Skeletal muscle satellite cell (primary cell): ENCODE results near the gene PDE6C.

Experiments
- H3K27me3 ChIP-seq: 2 replicates; pipeline ENCODE4 v1.7.0; 2013; ENCODE audit warnings: low read length; ENCODE audit not compliant: control insufficient read depth, insufficient read depth
- H3K36me3 ChIP-seq: 2 replicates; pipeline ENCODE4 v1.7.0; 2013; ENCODE audit warnings: mild to moderate bottlenecking, control low read depth, low read length; ENCODE audit not compliant: insufficient read depth
- H3K4me1 ChIP-seq: 2 replicates; pipeline ENCODE4 v1.7.0; 2013; ENCODE audit warnings: low read length; ENCODE audit not compliant: control insufficient read depth, insufficient read depth
- H3K4me2 ChIP-seq: 2 replicates; pipeline ENCODE4 v1.7.0; 2013; ENCODE audit warnings: mild to moderate bottlenecking, low read length
- H3K4me3 ChIP-seq: 2 replicates; pipeline ENCODE4 v1.7.0; 2013; ENCODE audit warnings: low read length
- H3K9ac ChIP-seq: 2 replicates; pipeline ENCODE4 v1.7.0; 2013; ENCODE audit warnings: mild to moderate bottlenecking, low read depth, low read length, moderate library complexity
- H3K9me3 ChIP-seq: replicated peaks from 2 replicates; pipeline ENCODE4 v1.7.0; 2013; ENCODE audit warnings: mild to moderate bottlenecking, control low read depth, low read length

Gene PDE6C

GRCh38 chr10:93579089-93579488 is 33.2 kb upstream of the PDE6C start:
- H3K4me2 ChIP-seq, result no peak overlapping the region
- H3K4me1 ChIP-seq, result no peaks in the 10 kb centered on the region
- peaks cover 58% of the 10 kb centered on the region for H3K27me3 ChIP-seq
- no peak overlapping the region for H3K4me3 ChIP-seq
- no peaks in the 10 kb centered on the region for H3K36me3 ChIP-seq
- H3K9ac ChIP-seq, result no peak overlapping the region
- peaks cover 3% of the 10 kb centered on the region for H3K9me3 ChIP-seq

- H3K4me1 ChIP-seq, result no peaks in the 10 kb centered on the region
- no peak overlapping the region for H3K9ac ChIP-seq
- peaks cover 3% of the 10 kb centered on the region for H3K9me3 ChIP-seq
- H3K27me3 ChIP-seq, result peaks cover 57% of the 10 kb centered on the region
- H3K36me3 ChIP-seq, result no peaks in the 10 kb centered on the region
- no peak overlapping the region for H3K4me3 ChIP-seq
- no peak overlapping the region for H3K4me2 ChIP-seq
Observed at GRCh38 chr10:93579985-93580711, 32.2 kb upstream of the PDE6C start.

GRCh38 chr10:93580828-93581227 is 31.5 kb upstream of the PDE6C start:
- Histone ChIP-seq H3K9ac (no peak overlapping the region), H3K4me1 (no peaks in the 10 kb centered on the region), H3K4me3 (no peak overlapping the region), H3K27me3 (peaks cover 52% of the 10 kb centered on the region), H3K36me3 (no peaks in the 10 kb centered on the region), H3K9me3 (peaks cover 3% of the 10 kb centered on the region), H3K4me2 (no peak overlapping the region)

- H3K9me3 ChIP-seq, result peaks cover 3% of the 10 kb centered on the region
- peaks cover 46% of the 10 kb centered on the region for H3K27me3 ChIP-seq
- no peak overlapping the region for H3K4me2 ChIP-seq
- H3K36me3 ChIP-seq, result no peaks in the 10 kb centered on the region
- H3K4me1 ChIP-seq, result no peaks in the 10 kb centered on the region
- H3K4me3 ChIP-seq, result no peak overlapping the region
- no peak overlapping the region for H3K9ac ChIP-seq
Observed at GRCh38 chr10:93584445-93584844, 27.9 kb upstream of the PDE6C start.

DNA sequence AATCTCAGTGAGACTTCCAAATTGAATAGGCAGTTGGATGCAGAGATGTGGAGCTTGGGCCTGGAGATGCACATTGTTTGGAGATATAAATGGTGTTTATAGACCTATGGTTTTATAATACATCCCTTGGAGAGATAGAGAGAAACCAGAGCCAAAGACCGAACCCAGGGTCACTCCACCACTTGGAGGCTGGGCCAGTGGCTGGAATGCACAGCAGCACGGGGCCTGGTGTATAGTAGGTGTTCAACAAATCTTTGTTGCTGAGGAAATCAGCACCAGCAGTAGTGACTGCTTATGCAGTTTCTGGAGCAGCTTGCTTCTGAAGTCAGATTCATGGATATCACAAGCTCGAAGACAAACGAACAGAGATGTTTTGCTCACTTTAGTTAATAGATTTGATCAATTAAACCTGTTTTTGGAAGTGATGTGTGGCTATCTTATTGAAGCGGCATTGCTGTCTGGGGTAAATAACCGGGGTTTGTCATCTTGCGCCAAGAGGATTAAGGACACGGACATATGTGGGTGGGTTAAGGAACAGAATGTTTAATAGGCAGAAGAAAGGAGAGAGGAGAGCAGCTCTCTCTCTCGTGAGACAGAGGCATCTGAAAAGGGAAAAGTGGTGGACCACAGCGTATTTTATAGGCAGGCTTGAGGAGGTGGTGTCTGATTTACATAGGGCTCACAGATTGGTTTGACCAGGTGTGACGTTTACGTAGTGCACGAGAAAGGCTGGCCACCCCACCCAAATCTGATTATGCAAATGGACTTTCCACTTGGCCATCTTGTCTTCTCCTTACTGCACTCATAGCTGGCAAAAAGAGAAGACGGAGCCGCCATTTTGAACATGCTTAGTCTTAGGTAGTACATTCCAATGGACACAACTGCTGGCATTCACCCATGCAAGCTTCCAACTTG is 22.4 kb upstream of the PDE6C start:
- H3K9me3 ChIP-seq, result no peaks in the 10 kb centered on the region
- no peak overlapping the region for H3K4me2 ChIP-seq
- peaks cover 32% of the 10 kb centered on the region for H3K27me3 ChIP-seq
- no peaks in the 10 kb centered on the region for H3K4me1 ChIP-seq
- H3K9ac ChIP-seq, result no peak overlapping the region
- H3K4me3 ChIP-seq, result no peak overlapping the region
- no peaks in the 10 kb centered on the region for H3K36me3 ChIP-seq

DNA sequence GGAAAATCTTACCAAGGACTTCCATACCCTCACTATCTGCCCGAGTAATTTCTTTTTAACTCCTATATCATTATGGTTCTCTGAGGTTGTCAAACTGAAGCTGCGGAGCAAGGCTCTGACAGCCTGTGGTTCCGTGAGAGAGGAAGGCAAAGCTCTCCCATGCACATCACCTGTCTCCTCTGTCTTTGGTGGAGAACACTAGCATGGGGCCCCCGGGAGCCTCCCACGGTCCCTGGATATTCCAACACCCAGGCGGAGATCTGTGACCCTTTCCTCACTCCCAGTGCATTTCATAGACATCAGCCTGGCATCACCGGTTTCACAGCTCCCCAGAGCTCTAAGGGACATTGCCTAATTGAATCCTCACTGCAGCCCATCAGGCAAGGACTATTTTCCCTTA is 21.7 kb upstream of the PDE6C start:
- no peak overlapping the region for H3K4me3 ChIP-seq
- no peaks in the 10 kb centered on the region for H3K4me1 ChIP-seq
- H3K36me3 ChIP-seq, result no peaks in the 10 kb centered on the region
- peaks cover 32% of the 10 kb centered on the region for H3K27me3 ChIP-seq
- no peak overlapping the region for H3K4me2 ChIP-seq
- H3K9ac ChIP-seq, result no peak overlapping the region
- no peaks in the 10 kb centered on the region for H3K9me3 ChIP-seq

GRCh38 chr10:93591065-93591808 is 21.1 kb upstream of the PDE6C start:
- H3K4me2 ChIP-seq, result no peak overlapping the region
- no peak overlapping the region for H3K9ac ChIP-seq
- H3K36me3 ChIP-seq, result no peaks in the 10 kb centered on the region
- peaks cover 35% of the 10 kb centered on the region for H3K27me3 ChIP-seq
- no peaks in the 10 kb centered on the region for H3K4me1 ChIP-seq
- H3K9me3 ChIP-seq, result no peaks in the 10 kb centered on the region
- H3K4me3 ChIP-seq, result no peak overlapping the region

- Histone ChIP-seq H3K36me3 (no peaks in the 10 kb centered on the region), H3K27me3 (peaks cover 41% of the 10 kb centered on the region), H3K9me3 (no peaks in the 10 kb centered on the region), H3K4me1 (no peaks in the 10 kb centered on the region), H3K9ac (no peak overlapping the region), H3K4me2 (no peak overlapping the region), H3K4me3 (no peak overlapping the region)
Observed at GRCh38 chr10:93593254-93593653, 19.1 kb upstream of the PDE6C start.

- peaks cover 40% of the 10 kb centered on the region for H3K27me3 ChIP-seq
- H3K4me3 ChIP-seq, result no peak overlapping the region
- no peak overlapping the region for H3K9ac ChIP-seq
- no peaks in the 10 kb centered on the region for H3K4me1 ChIP-seq
- no peaks in the 10 kb centered on the region for H3K9me3 ChIP-seq
- no peak overlapping the region for H3K4me2 ChIP-seq
- H3K36me3 ChIP-seq, result no peaks in the 10 kb centered on the region
Observed at GRCh38 chr10:93593749-93594148, 18.6 kb upstream of the PDE6C start.

DNA sequence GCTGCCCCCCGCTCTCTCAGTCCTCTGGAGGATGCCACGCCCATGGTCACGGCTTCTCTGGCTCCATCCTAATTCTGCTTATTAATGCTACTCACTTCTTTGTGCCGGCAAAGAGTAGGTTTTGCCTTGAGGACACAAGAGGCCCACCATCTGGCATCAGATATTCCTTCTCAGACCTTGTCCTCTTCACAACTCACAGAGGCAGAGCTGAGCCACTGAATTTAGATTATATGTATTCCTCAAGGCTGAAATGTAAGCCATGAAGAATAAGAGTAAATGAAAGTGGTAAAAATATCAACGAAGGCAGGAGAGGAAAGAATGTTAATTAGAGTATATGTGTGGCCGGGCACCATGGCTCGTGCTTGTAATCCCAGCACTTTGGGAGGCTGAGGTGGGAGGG is 17.8 kb upstream of the PDE6C start:
- H3K9ac ChIP-seq, result no peak overlapping the region
- H3K4me3 ChIP-seq, result no peak overlapping the region
- H3K36me3 ChIP-seq, result no peaks in the 10 kb centered on the region
- no peaks in the 10 kb centered on the region for H3K4me1 ChIP-seq
- H3K9me3 ChIP-seq, result no peaks in the 10 kb centered on the region
- no peak overlapping the region for H3K4me2 ChIP-seq
- H3K27me3 ChIP-seq, result peaks cover 41% of the 10 kb centered on the region

DNA sequence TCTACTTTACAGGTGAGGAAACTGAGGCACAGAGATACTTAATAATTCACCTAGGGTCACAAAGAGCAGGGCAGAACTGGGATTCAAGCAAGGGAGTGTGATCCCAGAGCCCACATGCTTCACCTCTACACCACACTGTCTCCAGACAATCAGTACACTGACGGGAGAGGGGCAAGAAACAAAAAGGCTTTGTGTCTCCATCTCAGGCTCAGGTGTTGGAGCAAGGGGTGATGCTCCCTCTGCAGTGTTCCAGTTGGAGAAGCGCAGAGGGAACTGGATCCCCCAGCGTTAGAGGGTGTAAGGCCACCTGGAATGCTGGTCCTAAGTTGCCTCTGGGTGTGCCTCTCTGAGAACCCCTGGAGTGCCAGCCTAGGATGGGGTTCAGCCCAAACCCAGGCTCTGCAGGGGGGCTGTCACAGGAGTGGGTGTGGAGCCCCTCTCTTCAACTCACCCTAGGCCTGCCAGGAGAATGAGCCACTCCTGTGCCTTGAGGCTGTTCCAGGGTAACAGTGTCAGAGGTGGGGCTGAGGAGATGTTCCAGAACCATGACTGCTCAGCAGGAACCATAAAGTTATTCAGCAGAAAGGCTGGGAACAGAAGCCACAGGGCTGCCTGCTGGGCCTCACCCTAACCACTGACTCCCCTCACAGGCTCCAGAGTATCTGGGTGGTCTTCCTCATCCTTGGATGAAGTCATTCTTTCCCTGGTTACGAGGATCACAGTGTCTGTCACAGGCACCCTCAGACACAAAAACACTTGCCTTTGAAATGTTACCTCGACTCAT is 16.8 kb upstream of the PDE6C start:
- Histone ChIP-seq H3K27me3 (peaks cover 51% of the 10 kb centered on the region), H3K36me3 (no peaks in the 10 kb centered on the region), H3K9me3 (no peaks in the 10 kb centered on the region), H3K9ac (no peak overlapping the region), H3K4me3 (no peak overlapping the region), H3K4me1 (no peaks in the 10 kb centered on the region), H3K4me2 (no peak overlapping the region)
